HEK293 (cell line): ENCODE data around the gene PTX4.
A peak's percentile ranks its signal among the peaks of the same experiment; 100 is the strongest.

ENCODE experiments used
- CTCF ChIA-PET: fragments of 350-600 bp; formaldehyde crosslinking; extraction: SDS; loops from one replicate; lab custom pipeline; 2021; ENCODE audit warnings: antibody characterized with exemption; lab: Yijun Ruan, JAX
- POLR2A ChIA-PET: fragments of 300-600 bp; formaldehyde crosslinking; extraction: SDS; loops from one replicate; lab custom pipeline; 2020; ENCODE audit warnings: antibody characterized with exemption, inconsistent platforms; lab: Yijun Ruan, JAX
- H3K27ac ChIP-seq: fragments of 200-500 bp; sonication (Bioruptor generic); 2 replicates; pipeline ENCODE4 v1.5.1; 2014; ENCODE audit warnings: low read depth, low read length, control low read depth, inconsistent platforms; ENCODE audit errors: extremely low read depth
- H3K36me3 ChIP-seq, 2 experiments: fragments of 200-500 bp in 1 of 2; sonication (Bioruptor generic) in 1 of 2; 1 replicate in 1 of 2; 2 replicates in 1 of 2; pipeline ENCODE4 v1.5.1; 2014 to 2017; ENCODE audit warnings: inconsistent platforms in 2 of 2, low read length in 2 of 2; ENCODE audit not compliant: control insufficient read depth in 2 of 2, insufficient read depth in 1 of 2
- H3K4me1 ChIP-seq: fragments of 200-500 bp; sonication (Bioruptor generic); 2 replicates; pipeline ENCODE4 v1.5.1; 2014; ENCODE audit warnings: mild to moderate bottlenecking, low read length, inconsistent platforms; ENCODE audit not compliant: control insufficient read depth, insufficient read depth
- H3K4me3 ChIP-seq: 2 replicates; pipeline ENCODE4 v1.5.1; 2011; ENCODE audit warnings: low read depth, mild to moderate bottlenecking, control low read depth, low read length, moderate library complexity
- H3K9me3 ChIP-seq: fragments of 200-500 bp; sonication (Bioruptor generic); 2 replicates; pipeline ENCODE4 v1.5.1; 2014; ENCODE audit warnings: low read depth, low read length, inconsistent platforms; ENCODE audit not compliant: control insufficient read depth, insufficient read depth
- FEZF1 ChIP-seq: fragments of 450-650 bp; formaldehyde crosslinking; IDR thresholded peaks from 2 replicates; pipeline ENCODE4 v1.5.1; 2016; ENCODE audit warnings: missing biosample characterization, missing genetic modification characterization
- GLIS1 ChIP-seq: fragments of 450-650 bp; formaldehyde crosslinking; IDR thresholded peaks from 2 replicates; pipeline ENCODE4 v1.5.1; 2016; ENCODE audit warnings: missing biosample characterization, missing genetic modification characterization
- GLIS2 ChIP-seq: fragments of 450-650 bp; formaldehyde crosslinking; IDR thresholded peaks from 2 replicates; pipeline ENCODE4 v1.5.1; 2016; ENCODE audit warnings: missing biosample characterization, missing genetic modification characterization
- KLF9 ChIP-seq: fragments of 450-650 bp; formaldehyde crosslinking; IDR thresholded peaks from 2 replicates; pipeline ENCODE4 v1.5.1; 2016; ENCODE audit warnings: missing biosample characterization, missing genetic modification characterization, low read depth
- REPIN1 ChIP-seq: fragments of 450-650 bp; formaldehyde crosslinking; IDR thresholded peaks from 2 replicates; pipeline ENCODE4 v1.5.1; 2017; ENCODE audit warnings: missing biosample characterization, missing genetic modification characterization, low read depth
- SCRT1 ChIP-seq: fragments of 450-650 bp; formaldehyde crosslinking; IDR thresholded peaks from 2 replicates; pipeline ENCODE4 v1.5.1; 2016; ENCODE audit warnings: missing biosample characterization, missing genetic modification characterization, borderline replicate concordance
- ZBTB17 ChIP-seq: fragments of 450-650 bp; formaldehyde crosslinking; IDR thresholded peaks from 2 replicates; pipeline ENCODE4 v1.5.1; 2016; ENCODE audit warnings: missing biosample characterization, missing genetic modification characterization
- ZFP69B ChIP-seq: fragments of 450-650 bp; formaldehyde crosslinking; IDR thresholded peaks from 2 replicates; pipeline ENCODE4 v1.5.1; 2016; ENCODE audit warnings: missing biosample characterization, missing genetic modification characterization
- ZNF132 ChIP-seq: fragments of 450-650 bp; formaldehyde crosslinking; IDR thresholded peaks from 2 replicates; pipeline ENCODE4 v1.5.1; 2017; ENCODE audit warnings: missing biosample characterization, missing genetic modification characterization, borderline replicate concordance
- ZNF239 ChIP-seq: fragments of 450-650 bp; formaldehyde crosslinking; IDR thresholded peaks from 2 replicates; pipeline ENCODE4 v1.5.1; 2016; ENCODE audit warnings: missing biosample characterization, missing genetic modification characterization
- ZNF274 ChIP-seq, 2 experiments: fragments of 200-500 bp in 1 of 2; fragments of 450-650 bp in 1 of 2; sonication (Bioruptor generic) in 1 of 2; formaldehyde crosslinking in 1 of 2; IDR thresholded peaks; 2 replicates each; pipeline versions ENCODE4 v1.5.1 to v1.6.1; 2014 to 2016; ENCODE audit warnings: borderline replicate concordance in 1 of 2, inconsistent platforms in 1 of 2, low read length in 1 of 2, missing biosample characterization in 1 of 2, missing genetic modification characterization in 1 of 2
- ZNF510 ChIP-seq: fragments of 450-650 bp; formaldehyde crosslinking; IDR thresholded peaks from 2 replicates; pipeline ENCODE4 v1.5.1; 2018; ENCODE audit warnings: mild to moderate bottlenecking, missing genetic modification characterization, missing biosample characterization; ENCODE audit not compliant: insufficient replicate concordance
- ZNF529 ChIP-seq: fragments of 450-650 bp; formaldehyde crosslinking; IDR thresholded peaks from 2 replicates; pipeline ENCODE4 v1.5.1; 2017; ENCODE audit warnings: missing genetic modification characterization, missing biosample characterization; ENCODE audit not compliant: insufficient replicate concordance
- ZNF549 ChIP-seq: fragments of 450-650 bp; IDR thresholded peaks from 2 replicates; pipeline ENCODE4 v1.5.1; 2018; ENCODE audit warnings: missing biosample characterization, missing genetic modification characterization, mild to moderate bottlenecking, inconsistent platforms, moderate library complexity
- ZNF621 ChIP-seq: fragments of 450-650 bp; formaldehyde crosslinking; IDR thresholded peaks from 2 replicates; pipeline ENCODE4 v1.5.1; 2017; ENCODE audit warnings: missing biosample characterization, missing genetic modification characterization
- ZNF660 ChIP-seq: fragments of 450-650 bp; IDR thresholded peaks from 2 replicates; pipeline ENCODE4 v1.5.1; 2018; ENCODE audit warnings: missing biosample characterization, mild to moderate bottlenecking, missing genetic modification characterization
- TF ChIP-seq, protein P1 (sequence below): fragments of 450-650 bp; formaldehyde crosslinking; IDR thresholded peaks from 2 replicates; pipeline ENCODE4 v1.5.0; 2017; ENCODE audit warnings: missing biosample characterization, missing genetic modification characterization, borderline replicate concordance
- TF ChIP-seq, protein P2 (sequence below): fragments of 450-650 bp; formaldehyde crosslinking; IDR thresholded peaks from 2 replicates; pipeline ENCODE4 v1.5.1; 2016; ENCODE audit warnings: missing biosample characterization, missing genetic modification characterization

Gene PTX4

DNA sequence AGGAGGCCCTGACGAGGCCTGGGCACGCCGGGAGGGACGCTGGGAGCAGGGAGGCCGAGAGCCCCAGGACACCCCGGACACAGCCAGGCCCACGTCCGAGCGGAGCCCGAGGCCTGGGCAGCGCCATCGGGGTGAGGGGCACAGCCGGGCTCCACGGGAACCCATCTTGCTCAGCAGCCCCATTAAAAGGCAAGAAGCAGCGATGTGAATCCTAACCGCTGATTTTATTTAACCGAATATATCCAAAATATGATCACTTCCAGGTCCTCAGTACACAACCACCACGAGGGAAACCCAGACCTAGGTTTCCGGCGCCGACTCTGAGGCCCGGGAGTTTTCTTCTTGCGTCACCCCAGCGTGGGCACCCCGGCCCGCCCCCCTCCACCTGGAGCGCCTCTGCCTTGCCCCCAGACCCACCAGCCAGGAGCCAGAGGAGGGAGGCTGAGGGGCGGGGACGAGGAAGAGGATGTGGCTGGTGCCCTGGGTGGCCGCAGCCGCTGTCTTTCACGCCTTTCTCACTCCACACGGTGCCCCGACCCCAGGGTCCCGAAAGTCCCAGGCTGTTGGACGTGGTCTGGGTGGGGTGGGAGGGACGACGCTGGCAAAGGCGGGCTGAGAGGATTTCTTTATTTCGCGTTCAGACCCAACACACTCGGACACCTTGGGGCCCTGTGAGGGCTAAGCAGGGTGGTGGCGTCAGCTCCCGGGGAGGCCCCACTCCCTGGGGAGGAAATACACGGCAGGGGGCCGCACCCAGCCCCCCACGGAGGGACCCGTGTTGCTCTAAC is 43.8 kb downstream of the PTX4 start:
- Histone ChIP-seq H3K36me3 (peaks cover 0 to 26% of the 10 kb centered on the region in 2 experiments; a peak in 1 of 3 replicates), H3K27ac (no peak overlapping the region), H3K9me3 (no peaks in the 10 kb centered on the region), H3K4me1 (no peaks in the 10 kb centered on the region), H3K4me3 (no peak overlapping the region)
- TF ChIP-seq ZNF510 (tag by site-specific recombination), result no peak
- TF ChIP-seq SCRT1 (tag by site-specific recombination), result no peak
- no peak for TF ChIP-seq ZNF621 (tag by site-specific recombination)
- no peak for TF ChIP-seq ZNF274 (IDR thresholded peaks at IDR 0.05; ENCODE audit: low read length)
- TF ChIP-seq ZNF274 (tag by site-specific recombination; IDR thresholded peaks at IDR 0.05; ENCODE audit: borderline replicate concordance), result no peak
- TF ChIP-seq ZNF529 (tag by site-specific recombination), result no peak
- peak; percentile 55; the same call in 1 of the 2 replicates for TF ChIP-seq GLIS1
- TF ChIP-seq ZNF132 (tag by site-specific recombination), result no peak
- TF ChIP-seq REPIN1 (tag by site-specific recombination), result no peak
- TF ChIP-seq FEZF1 (tag by site-specific recombination), result no peak
- TF ChIP-seq ZNF239, result no peak
- TF ChIP-seq ZFP69B (tag by site-specific recombination), result no peak
- TF ChIP-seq ZNF549 (tag by site-specific recombination), result no peak
- 0 out of 2 replicates have a peak, but pooled peaks have one; percentile 22 for TF ChIP-seq GLIS2 (tag by site-specific recombination)
- TF ChIP-seq ZNF660 (tag by site-specific recombination), result no peak
- TF ChIP-seq, protein P1, sequence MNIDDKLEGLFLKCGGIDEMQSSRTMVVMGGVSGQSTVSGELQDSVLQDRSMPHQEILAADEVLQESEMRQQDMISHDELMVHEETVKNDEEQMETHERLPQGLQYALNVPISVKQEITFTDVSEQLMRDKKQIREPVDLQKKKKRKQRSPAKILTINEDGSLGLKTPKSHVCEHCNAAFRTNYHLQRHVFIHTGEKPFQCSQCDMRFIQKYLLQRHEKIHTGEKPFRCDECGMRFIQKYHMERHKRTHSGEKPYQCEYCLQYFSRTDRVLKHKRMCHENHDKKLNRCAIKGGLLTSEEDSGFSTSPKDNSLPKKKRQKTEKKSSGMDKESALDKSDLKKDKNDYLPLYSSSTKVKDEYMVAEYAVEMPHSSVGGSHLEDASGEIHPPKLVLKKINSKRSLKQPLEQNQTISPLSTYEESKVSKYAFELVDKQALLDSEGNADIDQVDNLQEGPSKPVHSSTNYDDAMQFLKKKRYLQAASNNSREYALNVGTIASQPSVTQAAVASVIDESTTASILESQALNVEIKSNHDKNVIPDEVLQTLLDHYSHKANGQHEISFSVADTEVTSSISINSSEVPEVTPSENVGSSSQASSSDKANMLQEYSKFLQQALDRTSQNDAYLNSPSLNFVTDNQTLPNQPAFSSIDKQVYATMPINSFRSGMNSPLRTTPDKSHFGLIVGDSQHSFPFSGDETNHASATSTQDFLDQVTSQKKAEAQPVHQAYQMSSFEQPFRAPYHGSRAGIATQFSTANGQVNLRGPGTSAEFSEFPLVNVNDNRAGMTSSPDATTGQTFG (tag by site-specific recombination), result no peak
- TF ChIP-seq, protein P2, sequence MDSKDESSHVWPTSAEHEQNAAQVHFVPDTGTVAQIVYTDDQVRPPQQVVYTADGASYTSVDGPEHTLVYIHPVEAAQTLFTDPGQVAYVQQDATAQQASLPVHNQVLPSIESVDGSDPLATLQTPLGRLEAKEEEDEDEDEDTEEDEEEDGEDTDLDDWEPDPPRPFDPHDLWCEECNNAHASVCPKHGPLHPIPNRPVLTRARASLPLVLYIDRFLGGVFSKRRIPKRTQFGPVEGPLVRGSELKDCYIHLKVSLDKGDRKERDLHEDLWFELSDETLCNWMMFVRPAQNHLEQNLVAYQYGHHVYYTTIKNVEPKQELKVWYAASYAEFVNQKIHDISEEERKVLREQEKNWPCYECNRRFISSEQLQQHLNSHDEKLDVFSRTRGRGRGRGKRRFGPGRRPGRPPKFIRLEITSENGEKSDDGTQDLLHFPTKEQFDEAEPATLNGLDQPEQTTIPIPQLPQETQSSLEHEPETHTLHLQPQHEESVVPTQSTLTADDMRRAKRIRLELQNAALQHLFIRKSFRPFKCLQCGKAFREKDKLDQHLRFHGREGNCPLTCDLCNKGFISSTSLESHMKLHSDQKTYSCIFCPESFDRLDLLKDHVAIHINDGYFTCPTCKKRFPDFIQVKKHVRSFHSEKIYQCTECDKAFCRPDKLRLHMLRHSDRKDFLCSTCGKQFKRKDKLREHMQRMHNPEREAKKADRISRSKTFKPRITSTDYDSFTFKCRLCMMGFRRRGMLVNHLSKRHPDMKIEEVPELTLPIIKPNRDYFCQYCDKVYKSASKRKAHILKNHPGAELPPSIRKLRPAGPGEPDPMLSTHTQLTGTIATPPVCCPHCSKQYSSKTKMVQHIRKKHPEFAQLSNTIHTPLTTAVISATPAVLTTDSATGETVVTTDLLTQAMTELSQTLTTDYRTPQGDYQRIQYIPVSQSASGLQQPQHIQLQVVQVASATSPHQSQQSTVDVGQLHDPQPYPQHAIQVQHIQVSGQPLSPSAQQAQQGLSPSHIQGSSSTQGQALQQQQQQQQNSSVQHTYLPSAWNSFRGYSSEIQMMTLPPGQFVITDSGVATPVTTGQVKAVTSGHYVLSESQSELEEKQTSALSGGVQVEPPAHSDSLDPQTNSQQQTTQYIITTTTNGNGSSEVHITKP (tag by site-specific recombination), result no peak
- TF ChIP-seq KLF9 (tag by site-specific recombination), result no peak
- no peak for TF ChIP-seq ZBTB17 (tag by site-specific recombination)
- POLR2A ChIA-PET, result no interaction called here
- CTCF ChIA-PET, result no interaction called here
